Measurements from ENCODE around the gene SH3PXD2B.

Gene SH3PXD2B

DNA sequence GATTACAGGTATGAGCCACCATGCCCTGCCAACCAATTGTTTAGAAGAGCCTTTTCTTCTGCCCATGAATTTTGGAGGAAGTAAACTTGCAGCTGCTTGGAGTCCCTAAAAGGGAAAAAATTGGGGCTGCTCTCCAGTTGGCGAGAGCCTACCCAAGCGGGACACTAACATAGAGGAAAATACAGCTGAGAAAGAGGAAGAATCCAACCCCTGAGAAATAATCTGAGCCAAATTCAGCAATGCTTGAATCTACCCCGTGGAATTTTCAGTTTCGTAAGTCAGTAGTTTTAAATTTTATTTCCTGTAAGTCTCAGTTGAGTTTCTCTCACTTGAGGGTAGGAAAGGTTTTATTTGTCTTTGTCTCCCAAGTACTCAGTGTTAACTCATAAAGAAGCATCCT is 140.4 kb downstream of the SH3PXD2B start:
- Histone ChIP-seq H3K79me2 (ENCODE audit: control insufficient read depth, low read length) (no peaks in the 10 kb centered on the region), H3K27me3 (ENCODE audit: control insufficient read depth, low read length) (peaks cover 4% of the 10 kb centered on the region), H3K4me3 (ENCODE audit: low read length) (no peak overlapping the region), H3K27ac (ENCODE audit: low read depth, low read length) (no peak overlapping the region), H3K9me2 (replicated peaks; ENCODE audit: control insufficient read depth, low read length) (no peaks in the 10 kb centered on the region), H3K9me3 (ENCODE audit: control insufficient read depth, insufficient read depth, low read length) (no peaks in the 10 kb centered on the region), H4K20me1 (ENCODE audit: control insufficient read depth, insufficient read depth, low read depth, low read length) (no peaks in the 10 kb centered on the region), H3F3A (ENCODE audit: control insufficient read depth, insufficient read depth) (no peaks in the 10 kb centered on the region), H3K4me2 (ENCODE audit: low read length) (no peak overlapping the region), H3K4me1 (ENCODE audit: control insufficient read depth, low read length) (peaks cover 20% of the 10 kb centered on the region), H3K36me3 (ENCODE audit: control insufficient read depth, low read length) (no peaks in the 10 kb centered on the region)
- TF ChIP-seq, protein P1, sequence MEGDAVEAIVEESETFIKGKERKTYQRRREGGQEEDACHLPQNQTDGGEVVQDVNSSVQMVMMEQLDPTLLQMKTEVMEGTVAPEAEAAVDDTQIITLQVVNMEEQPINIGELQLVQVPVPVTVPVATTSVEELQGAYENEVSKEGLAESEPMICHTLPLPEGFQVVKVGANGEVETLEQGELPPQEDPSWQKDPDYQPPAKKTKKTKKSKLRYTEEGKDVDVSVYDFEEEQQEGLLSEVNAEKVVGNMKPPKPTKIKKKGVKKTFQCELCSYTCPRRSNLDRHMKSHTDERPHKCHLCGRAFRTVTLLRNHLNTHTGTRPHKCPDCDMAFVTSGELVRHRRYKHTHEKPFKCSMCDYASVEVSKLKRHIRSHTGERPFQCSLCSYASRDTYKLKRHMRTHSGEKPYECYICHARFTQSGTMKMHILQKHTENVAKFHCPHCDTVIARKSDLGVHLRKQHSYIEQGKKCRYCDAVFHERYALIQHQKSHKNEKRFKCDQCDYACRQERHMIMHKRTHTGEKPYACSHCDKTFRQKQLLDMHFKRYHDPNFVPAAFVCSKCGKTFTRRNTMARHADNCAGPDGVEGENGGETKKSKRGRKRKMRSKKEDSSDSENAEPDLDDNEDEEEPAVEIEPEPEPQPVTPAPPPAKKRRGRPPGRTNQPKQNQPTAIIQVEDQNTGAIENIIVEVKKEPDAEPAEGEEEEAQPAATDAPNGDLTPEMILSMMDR (IDR thresholded peaks at IDR 0.05; ENCODE audit: low read depth, low read length, poor library complexity, severe bottlenecking) = no peak
- no peak for TF ChIP-seq EZH2phosphoT487 (IDR thresholded peaks at IDR 0.05; ENCODE audit: borderline replicate concordance, low read length)

DNA sequence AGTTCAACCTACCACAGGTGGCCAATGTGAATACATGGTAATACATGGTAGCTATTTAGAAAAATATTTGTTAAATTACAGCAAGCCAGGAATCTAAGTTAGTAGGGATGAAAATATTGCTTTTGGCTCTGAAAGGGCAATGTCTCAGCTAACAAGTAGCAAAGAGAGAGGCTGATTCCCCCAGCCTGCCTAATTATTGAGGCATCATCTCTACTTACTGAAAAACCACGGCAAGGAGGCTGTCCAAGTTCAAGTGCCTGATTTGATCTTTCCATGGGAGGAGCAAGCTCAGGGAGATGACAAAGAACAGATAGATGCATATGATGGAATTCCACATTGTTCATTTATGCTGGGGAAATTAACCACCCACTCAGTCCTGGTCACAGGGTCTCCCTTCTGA is 142.0 kb downstream of the SH3PXD2B start:
- Histone ChIP-seq H3K79me2 (ENCODE audit: control insufficient read depth, low read length) (no peaks in the 10 kb centered on the region), H3K9me2 (replicated peaks; ENCODE audit: control insufficient read depth, low read length) (no peaks in the 10 kb centered on the region), H3K9me3 (ENCODE audit: control insufficient read depth, insufficient read depth, low read length) (no peaks in the 10 kb centered on the region), H4K20me1 (ENCODE audit: control insufficient read depth, insufficient read depth, low read depth, low read length) (no peaks in the 10 kb centered on the region), H3K4me1 (ENCODE audit: control insufficient read depth, low read length) (peaks cover 20% of the 10 kb centered on the region), H3K27me3 (ENCODE audit: control insufficient read depth, low read length) (peaks cover 8% of the 10 kb centered on the region), H3K4me3 (ENCODE audit: low read length) (no peak overlapping the region), H3K36me3 (ENCODE audit: control insufficient read depth, low read length) (no peaks in the 10 kb centered on the region), H3K4me2 (ENCODE audit: low read length) (no peak overlapping the region), H3F3A (ENCODE audit: control insufficient read depth, insufficient read depth) (no peaks in the 10 kb centered on the region), H3K27ac (ENCODE audit: low read depth, low read length) (no peak overlapping the region)
- TF ChIP-seq, protein P1 (IDR thresholded peaks at IDR 0.05; ENCODE audit: low read depth, low read length, poor library complexity, severe bottlenecking) = no peak
- TF ChIP-seq EZH2phosphoT487 (IDR thresholded peaks at IDR 0.05; ENCODE audit: borderline replicate concordance, low read length) = no peak

DNA sequence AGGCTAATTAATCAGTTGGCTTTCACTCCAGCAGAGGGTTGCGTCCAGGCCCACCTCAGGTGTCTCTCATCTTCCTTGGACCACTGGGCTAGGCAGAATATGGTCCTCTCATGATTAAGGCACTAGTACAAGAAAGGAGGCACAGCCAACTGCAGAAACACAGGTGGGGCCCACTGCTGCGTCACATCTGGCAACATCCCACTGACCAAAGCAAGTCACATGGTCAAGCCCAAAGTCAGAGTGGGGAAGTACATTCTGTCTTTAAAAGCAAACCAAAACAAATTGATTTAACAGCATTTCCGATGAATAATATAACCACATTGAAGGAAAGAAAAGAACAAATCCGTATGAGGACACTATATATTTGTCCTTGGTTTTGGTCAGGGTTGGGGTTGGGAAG is 142.7 kb downstream of the SH3PXD2B start:
- peaks cover 8% of the 10 kb centered on the region for H3K27me3 ChIP-seq (ENCODE audit: control insufficient read depth, low read length)
- no peak overlapping the region for H3K4me3 ChIP-seq (ENCODE audit: low read length)
- no peaks in the 10 kb centered on the region for H3K79me2 ChIP-seq (ENCODE audit: control insufficient read depth, low read length)
- no peaks in the 10 kb centered on the region for H3K9me2 ChIP-seq (replicated peaks; ENCODE audit: control insufficient read depth, low read length)
- H3K9me3 ChIP-seq (ENCODE audit: control insufficient read depth, insufficient read depth, low read length) = no peaks in the 10 kb centered on the region
- peaks cover 20% of the 10 kb centered on the region for H3K4me1 ChIP-seq (ENCODE audit: control insufficient read depth, low read length)
- no peaks in the 10 kb centered on the region for H3K36me3 ChIP-seq (ENCODE audit: control insufficient read depth, low read length)
- TF ChIP-seq, protein P1 (IDR thresholded peaks at IDR 0.05; ENCODE audit: low read depth, low read length, poor library complexity, severe bottlenecking) = no peak
- no peak for TF ChIP-seq EZH2phosphoT487 (IDR thresholded peaks at IDR 0.05; ENCODE audit: borderline replicate concordance, low read length)
- no peaks in the 10 kb centered on the region for H3F3A ChIP-seq (ENCODE audit: control insufficient read depth, insufficient read depth)
- H4K20me1 ChIP-seq (ENCODE audit: control insufficient read depth, insufficient read depth, low read depth, low read length) = no peaks in the 10 kb centered on the region
- H3K27ac ChIP-seq (ENCODE audit: low read depth, low read length) = no peak overlapping the region
- no peak overlapping the region for H3K4me2 ChIP-seq (ENCODE audit: low read length)

DNA sequence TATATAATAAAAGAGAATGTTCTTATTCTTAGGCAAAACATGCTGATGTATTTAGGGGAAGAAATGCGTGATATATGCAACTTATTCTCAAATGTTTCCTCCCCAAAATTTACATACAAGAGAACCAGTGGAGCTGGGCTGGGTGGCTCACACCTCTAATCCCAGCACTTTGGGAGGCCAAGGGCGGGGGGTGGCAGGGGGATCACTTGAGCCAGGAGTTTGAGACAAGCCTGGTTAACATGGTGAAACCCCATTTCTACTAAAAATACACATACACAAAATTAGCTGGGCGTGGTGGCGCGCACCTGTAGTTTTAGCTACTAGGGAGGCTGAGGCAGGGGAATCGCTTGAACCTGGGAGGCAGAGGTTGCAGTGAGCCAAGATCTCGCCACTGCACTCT is 143.3 kb downstream of the SH3PXD2B start:
- Histone ChIP-seq H3K27ac (ENCODE audit: low read depth, low read length) (no peak overlapping the region), H4K20me1 (ENCODE audit: control insufficient read depth, insufficient read depth, low read depth, low read length) (no peaks in the 10 kb centered on the region), H3K36me3 (ENCODE audit: control insufficient read depth, low read length) (no peaks in the 10 kb centered on the region), H3F3A (ENCODE audit: control insufficient read depth, insufficient read depth) (no peaks in the 10 kb centered on the region), H3K4me3 (ENCODE audit: low read length) (no peak overlapping the region), H3K27me3 (ENCODE audit: control insufficient read depth, low read length) (peaks cover 8% of the 10 kb centered on the region), H3K9me3 (ENCODE audit: control insufficient read depth, insufficient read depth, low read length) (no peaks in the 10 kb centered on the region), H3K4me2 (ENCODE audit: low read length) (no peak overlapping the region), H3K4me1 (ENCODE audit: control insufficient read depth, low read length) (peaks cover 19% of the 10 kb centered on the region), H3K79me2 (ENCODE audit: control insufficient read depth, low read length) (no peaks in the 10 kb centered on the region), H3K9me2 (replicated peaks; ENCODE audit: control insufficient read depth, low read length) (no peaks in the 10 kb centered on the region)
- TF ChIP-seq EZH2phosphoT487 (IDR thresholded peaks at IDR 0.05; ENCODE audit: borderline replicate concordance, low read length) = no peak
- TF ChIP-seq, protein P1 (IDR thresholded peaks at IDR 0.05; ENCODE audit: low read depth, low read length, poor library complexity, severe bottlenecking) = no peak
